HepG2 (cell line): ENCODE results near the gene MTX1. TPM values are rescaled to one million over a fixed set of nuclear protein-coding genes. Genes with fewer than 3 reads are reported as not detected.

ENCODE experiments used
- AHDC1 ChIP-seq: sonication (generic); formaldehyde crosslinking; IDR thresholded peaks from 2 replicates; pipeline ENCODE4 v1.5.1; 2020; ENCODE audit warnings: mild to moderate bottlenecking, missing genetic modification reagents, borderline replicate concordance
- AKAP8 ChIP-seq: sonication (generic); formaldehyde crosslinking; IDR thresholded peaks from 2 replicates; pipeline ENCODE4 v1.5.1; 2020; ENCODE audit warnings: mild to moderate bottlenecking, missing genetic modification reagents
- CREB1 ChIP-seq, 2 experiments: fragments of 450-650 bp in 1 of 2; IDR thresholded peaks; 2 replicates each; pipeline ENCODE4 v1.6.1; 2016 to 2017; ENCODE audit warnings: control low read depth in 1 of 2, mild to moderate bottlenecking in 1 of 2, missing compliant biosample characterization in 1 of 2, missing genetic modification characterization in 1 of 2
- SMAD3 ChIP-seq: sonication (generic); formaldehyde crosslinking; IDR thresholded peaks from 2 replicates; pipeline ENCODE4 v1.4.0; 2020; ENCODE audit warnings: missing genetic modification reagents
- SMC3 ChIP-seq: IDR thresholded peaks from 2 replicates; pipeline ENCODE4 v1.6.1; 2011; ENCODE audit warnings: low read length, improper control_type of control experiment
- STAT5B ChIP-seq: sonication (generic); formaldehyde crosslinking; IDR thresholded peaks from 2 replicates; pipeline ENCODE4 v1.4.0; 2020; ENCODE audit warnings: missing genetic modification reagents
- TFDP1 ChIP-seq: IDR thresholded peaks from 2 replicates; pipeline ENCODE4 v1.6.1; 2016; ENCODE audit warnings: missing compliant biosample characterization, missing genetic modification reagents, borderline replicate concordance
- TMF1 ChIP-seq: sonication (generic); formaldehyde crosslinking; IDR thresholded peaks from 2 replicates; pipeline ENCODE4 v1.8.1; 2022; ENCODE audit warnings: low read depth, missing genetic modification reagents
- UBTF ChIP-seq: sonication (generic); formaldehyde crosslinking; IDR thresholded peaks from 2 replicates; pipeline ENCODE4 v1.4.0; 2020; ENCODE audit warnings: mild to moderate bottlenecking, missing genetic modification reagents
- ZBTB14 ChIP-seq: sonication (generic); formaldehyde crosslinking; IDR thresholded peaks from 2 replicates; pipeline ENCODE4 v1.4.0; 2020; ENCODE audit warnings: missing genetic modification reagents
- ZBTB33 ChIP-seq: sonication (generic); formaldehyde crosslinking; IDR thresholded peaks from 2 replicates; pipeline ENCODE4 v1.4.0; 2020; ENCODE audit warnings: missing genetic modification reagents
- ZNF615 ChIP-seq: sonication (generic); formaldehyde crosslinking; IDR thresholded peaks from 2 replicates; pipeline ENCODE4 v1.5.0; 2020; ENCODE audit warnings: mild to moderate bottlenecking, missing genetic modification reagents, borderline replicate concordance
- ZNF703 ChIP-seq: sonication (generic); formaldehyde crosslinking; IDR thresholded peaks from 2 replicates; pipeline ENCODE4 v1.5.1; 2020; ENCODE audit warnings: missing genetic modification reagents, mild to moderate bottlenecking, moderate library complexity, borderline replicate concordance
- ZNF782 ChIP-seq: sonication (generic); formaldehyde crosslinking; IDR thresholded peaks from 2 replicates; pipeline ENCODE4 v1.4.0; 2020; ENCODE audit warnings: missing genetic modification reagents, mild to moderate bottlenecking, borderline replicate concordance
- polyA plus RNA-seq, 8 experiments: library from polyadenylated mRNA; depleted of rRNA in 3 of 8; stranded (reverse) in 7 of 8; unstranded in 1 of 8; fragments of >200 nt; fragmentation: Illumina TruSeq in 4 of 8; extraction: Trizol in 4 of 8; gene quantifications; 2 replicates each; pipeline versions ENCODE4 v1.2.1 to v1.2.3, GENCODE V29; 2011 to 2016; ENCODE audit warnings: low read depth in 4 of 8, missing spikeins in 1 of 8, mixed read lengths in 1 of 8; ENCODE audit not compliant: insufficient read depth in 1 of 8
- total RNA-seq, 5 experiments: library from RNA; depleted of rRNA; stranded (reverse); fragments of >200 nt; fragmentation: Illumina TruSeq; extraction: Trizol; gene quantifications; 2 replicates each; pipeline ENCODE4 v1.2.3, GENCODE V29; 2016; ENCODE audit warnings: low read depth in 1 of 5

The MTX1 gene
- total and polyA plus RNA-seq, 2 of the 13 experiments (the other 11 are each of a cell fraction or from before 2014, with no cell fraction given), result 64.5 to 72.6 TPM

GRCh38 chr1:155172732-155173477, 35.6 kb upstream of the MTX1 start, which contains the start of gene KRTCAP2 (continued):
- TF ChIP-seq ZBTB33 (CRISPR knock-in tag), result peak; percentile 56; the same call in 1 of the 2 replicates
- TF ChIP-seq SMAD3 (CRISPR knock-in tag), result peak; percentile 60; the same call in 1 of the 2 replicates
- TF ChIP-seq CREB1 (IDR thresholded peaks at IDR 0.05), result no peak
- TF ChIP-seq CREB1 (CRISPR knock-in tag; IDR thresholded peaks at IDR 0.05), result peak; percentile 73
- no peak for TF ChIP-seq ZNF703 (CRISPR knock-in tag)
- TF ChIP-seq SMC3, result no peak
- no peak for TF ChIP-seq AHDC1 (CRISPR knock-in tag)
- TF ChIP-seq STAT5B (CRISPR knock-in tag), result no peak
- peak; percentile 95 for TF ChIP-seq AKAP8
- no peak for TF ChIP-seq ZNF782
- TF ChIP-seq ZBTB14, result no peak; the same call in 1 of the 2 replicates
- TF ChIP-seq TFDP1, result peak; percentile 70; the same call in 1 of the 2 replicates
- TF ChIP-seq UBTF, result peak; percentile 84
- no peak for TF ChIP-seq TMF1
- 0 out of 2 replicates have a peak, but pooled peaks have one; percentile 49 for TF ChIP-seq ZNF615
